NOMO-1 (cell line): ENCODE measurements around the gene AMBRA1.
"Not testable (repeated sequence)": the region's sequence is repeated elsewhere in the genome, so short reads cannot be mapped to it uniquely, and the experiment has no call there.

Experiments
- DNase-seq, 2 experiments: peaks; one replicate each; lab custom pipeline; 2025; ENCODE audit not compliant: unreplicated experiment in 2 of 2; lab: John Stamatoyannopoulos, UW

Gene AMBRA1

DNA sequence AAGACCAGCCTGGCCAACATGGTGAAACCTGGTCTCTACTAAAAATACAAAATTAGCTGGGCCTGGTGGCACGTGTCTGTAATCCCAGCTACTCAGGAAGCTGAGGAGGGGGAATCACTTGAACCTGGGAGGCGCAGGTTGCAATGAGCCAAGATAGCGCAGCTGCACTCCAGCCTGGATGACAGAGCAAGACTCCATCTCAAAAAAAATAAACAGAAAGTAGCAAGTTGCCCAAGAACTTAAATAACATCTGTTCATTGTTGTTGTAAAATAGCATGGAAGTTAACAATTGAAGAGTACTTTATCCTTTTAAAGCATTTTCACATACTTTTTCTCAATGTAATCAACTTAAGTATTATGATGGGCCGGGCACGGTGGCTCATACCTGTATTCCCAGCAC lies 5.7 kb downstream of the AMBRA1 start:
- DNase-seq = no peak

DNA sequence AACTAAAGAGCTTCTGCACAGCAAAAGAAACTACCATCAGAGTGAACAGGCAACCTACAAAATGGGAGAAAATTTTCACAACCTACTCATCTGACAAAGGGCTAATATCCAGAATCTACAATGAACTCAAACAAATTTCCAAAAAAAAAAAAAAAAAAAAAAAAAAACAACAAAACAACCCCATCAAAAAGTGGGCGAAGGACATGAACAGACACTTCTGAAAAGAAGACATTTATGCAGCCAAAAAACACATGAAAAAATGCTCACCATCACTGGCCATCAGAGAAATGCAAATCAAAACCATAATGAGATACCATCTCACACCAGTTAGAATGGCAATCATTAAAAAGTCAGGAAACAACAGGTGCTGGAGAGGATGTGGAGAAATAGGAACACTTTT lies 10.3 kb downstream of the AMBRA1 start:
- DNase-seq = not testable (repeated sequence)

DNA sequence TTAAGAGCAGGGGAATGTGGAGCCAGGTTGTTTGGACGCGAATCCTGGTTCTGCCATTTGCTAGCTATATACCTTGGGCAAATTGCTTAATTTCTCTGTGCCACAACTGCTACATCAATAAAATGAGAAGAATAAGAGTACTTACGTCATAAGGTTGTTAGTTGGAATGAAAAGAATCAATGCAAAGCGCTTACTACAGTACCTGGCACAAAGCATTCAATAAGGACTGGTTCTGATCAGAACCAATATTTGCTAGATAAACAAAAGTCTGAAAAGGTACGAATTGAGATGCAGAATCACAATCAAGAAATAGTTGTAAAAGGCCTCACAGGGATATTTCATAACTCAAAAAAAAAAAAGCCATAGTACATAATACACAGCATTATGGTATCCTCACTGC lies 11.2 kb downstream of the AMBRA1 start:
- no peak for DNase-seq

DNA sequence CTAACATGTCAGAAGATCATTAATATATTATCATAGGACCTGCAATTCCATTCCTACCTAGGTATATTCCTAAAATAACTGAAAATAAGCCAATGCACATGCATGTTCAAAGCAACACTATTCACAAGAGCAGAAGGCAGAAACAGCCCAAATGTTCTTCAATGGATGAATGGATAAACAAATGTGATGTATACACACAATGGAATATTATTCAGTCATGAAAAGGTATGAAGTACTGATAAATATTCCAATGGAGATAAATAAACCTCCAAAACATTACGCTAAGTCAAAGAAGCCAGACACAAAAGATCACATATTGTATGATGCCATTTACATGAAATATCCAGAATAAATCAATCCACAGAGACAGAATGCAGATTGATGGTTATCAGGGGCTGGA lies 16.8 kb downstream of the AMBRA1 start:
- DNase-seq = no peak

DNA sequence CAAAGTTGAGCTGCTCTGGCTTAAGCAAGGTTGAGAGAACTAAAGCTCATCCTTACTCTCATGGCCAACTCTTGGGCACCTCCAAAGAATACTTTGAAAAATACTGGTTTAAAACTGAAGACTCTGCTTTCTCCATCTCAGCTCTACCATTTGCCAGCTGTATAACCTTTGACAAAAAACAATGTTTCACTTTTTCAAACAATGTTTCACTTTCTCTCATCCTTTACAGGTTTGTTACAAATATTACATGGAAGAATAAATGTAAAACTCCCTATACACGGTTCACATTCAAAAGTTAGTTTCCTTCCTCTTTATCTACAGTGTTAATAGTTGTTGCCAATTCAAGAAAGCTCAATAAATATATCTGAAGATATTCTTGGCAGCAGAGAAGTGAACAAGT lies 19.2 kb downstream of the AMBRA1 start:
- no peak for DNase-seq

DNA sequence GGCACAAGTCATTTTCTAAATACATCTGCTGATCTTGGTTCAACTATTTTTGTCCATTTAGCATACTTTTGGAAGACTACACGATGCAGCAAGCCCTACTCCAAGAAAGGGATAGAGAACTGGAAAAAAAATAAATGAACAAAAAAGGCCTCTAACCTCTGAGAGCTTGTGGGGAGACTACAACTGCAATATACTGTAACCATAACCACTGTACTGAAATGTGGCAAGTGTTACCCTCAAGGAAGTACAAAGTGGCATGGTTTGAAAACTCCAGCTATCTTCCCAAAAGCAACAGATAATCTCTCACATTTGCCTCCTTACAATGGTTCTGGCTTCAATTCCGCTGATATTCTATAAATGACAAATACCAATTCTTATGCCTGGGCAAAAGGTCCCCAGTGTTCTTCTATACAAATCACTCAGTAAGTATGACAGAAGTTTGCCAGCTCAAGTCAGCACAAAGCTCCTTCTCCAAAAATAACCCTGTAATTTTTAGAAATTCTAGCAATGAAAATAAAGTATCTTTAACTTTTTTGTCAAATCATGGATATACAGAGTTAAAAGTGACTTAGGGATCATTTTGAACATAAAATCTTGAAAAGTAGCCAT lies 22.9 kb downstream of the AMBRA1 start:
- DNase-seq = no peak

DNA sequence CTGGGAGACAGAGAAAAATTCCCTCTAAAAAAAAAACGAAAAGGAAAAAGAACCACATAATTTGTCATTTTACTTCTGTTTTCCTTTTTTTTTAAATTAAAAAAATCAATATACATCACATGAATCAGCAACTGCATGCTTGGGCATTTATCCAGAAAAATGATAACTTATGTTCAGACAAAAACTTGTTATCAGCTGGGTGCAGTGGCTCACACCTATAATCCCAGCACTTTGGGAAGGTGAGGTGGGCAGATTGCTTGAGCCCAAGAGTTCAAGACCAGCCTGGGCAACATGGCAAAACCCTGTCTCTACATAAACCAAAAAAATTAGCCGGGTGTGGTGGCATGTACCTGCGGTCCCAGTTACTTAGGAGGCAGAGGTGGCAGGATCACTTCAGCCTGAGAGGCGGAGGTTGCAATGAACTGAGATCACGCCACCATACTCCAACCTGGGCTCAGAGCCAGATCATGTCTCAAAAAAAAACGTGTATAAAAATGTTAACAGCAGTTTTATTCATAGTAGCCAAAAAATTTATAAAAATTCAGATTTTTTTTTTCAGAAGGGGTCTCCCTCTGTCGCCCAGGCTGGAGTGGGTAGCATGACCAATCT lies 28.5 kb downstream of the AMBRA1 start:
- DNase-seq = no peak

DNA sequence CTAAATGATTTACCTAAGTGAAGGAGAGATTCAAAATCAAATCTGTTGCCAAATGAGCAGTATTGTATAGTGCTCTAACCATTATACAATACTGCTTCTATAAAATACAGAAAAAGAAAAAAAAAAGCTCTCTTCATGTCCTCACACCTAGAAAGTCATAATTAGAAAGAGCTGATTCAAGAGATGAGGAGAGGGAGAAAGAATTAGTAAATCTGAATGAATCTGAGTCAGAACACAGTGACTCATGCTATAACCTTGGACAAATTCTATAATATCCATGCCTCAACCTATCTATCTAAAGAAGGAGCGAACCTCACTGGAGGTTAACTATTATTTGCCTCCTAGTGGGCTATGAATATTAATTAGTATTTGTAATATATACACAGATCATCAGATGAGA lies 29.4 kb downstream of the AMBRA1 start:
- DNase-seq = no peak

DNA sequence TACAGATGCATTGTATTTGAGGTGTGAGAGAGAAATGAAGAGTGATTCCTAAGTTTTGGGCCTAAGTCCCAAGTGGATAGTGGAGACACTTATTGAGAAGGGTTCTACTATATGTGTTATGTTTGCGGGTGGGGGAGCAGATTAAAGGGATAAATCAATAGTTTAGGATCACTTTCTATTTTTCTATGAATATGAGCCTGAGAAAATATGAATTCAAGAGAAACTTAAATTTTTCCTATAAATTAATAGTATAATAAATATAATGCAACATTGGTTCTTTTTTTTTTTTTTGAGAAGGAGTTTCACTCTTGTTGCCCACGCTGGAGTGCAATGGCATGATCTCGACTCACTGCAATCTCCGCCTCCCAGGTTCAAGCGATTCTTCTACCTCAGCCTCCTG lies 31.3 kb downstream of the AMBRA1 start:
- no peak for DNase-seq

DNA sequence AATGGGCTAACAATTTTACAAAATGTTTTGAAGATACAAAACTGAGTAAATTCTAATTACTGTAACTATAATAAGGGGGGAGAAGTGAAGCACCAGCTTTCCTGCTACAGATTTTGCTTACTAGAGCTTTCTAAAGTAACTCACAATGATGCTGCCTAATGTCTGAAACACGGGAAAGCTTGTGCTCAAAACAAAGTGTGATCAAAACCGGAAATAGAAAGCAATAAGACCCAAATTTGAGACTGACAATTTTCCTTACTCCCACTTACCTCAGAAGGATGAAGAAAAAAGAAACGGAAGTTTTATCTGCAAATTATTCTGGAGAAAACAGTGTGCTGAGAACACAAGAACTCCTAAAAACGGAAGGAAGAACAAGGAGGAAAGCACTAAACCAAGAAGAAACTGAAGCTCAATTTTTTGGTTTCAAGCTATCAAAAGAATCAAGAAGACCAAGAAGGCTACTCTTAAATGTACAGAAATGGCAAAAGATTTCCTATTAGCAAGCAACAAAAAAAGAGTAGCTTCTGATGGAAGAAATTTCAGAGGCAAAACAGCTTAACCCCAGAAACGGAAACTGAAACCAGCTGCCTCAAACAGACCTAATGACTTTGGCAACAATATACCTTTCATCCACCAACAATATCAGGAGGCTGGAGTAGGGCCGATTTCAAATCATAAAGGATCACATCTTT lies 33.4 kb downstream of the AMBRA1 start:
- peak in 1 of 2 experiments; percentile 45 for DNase-seq

DNA sequence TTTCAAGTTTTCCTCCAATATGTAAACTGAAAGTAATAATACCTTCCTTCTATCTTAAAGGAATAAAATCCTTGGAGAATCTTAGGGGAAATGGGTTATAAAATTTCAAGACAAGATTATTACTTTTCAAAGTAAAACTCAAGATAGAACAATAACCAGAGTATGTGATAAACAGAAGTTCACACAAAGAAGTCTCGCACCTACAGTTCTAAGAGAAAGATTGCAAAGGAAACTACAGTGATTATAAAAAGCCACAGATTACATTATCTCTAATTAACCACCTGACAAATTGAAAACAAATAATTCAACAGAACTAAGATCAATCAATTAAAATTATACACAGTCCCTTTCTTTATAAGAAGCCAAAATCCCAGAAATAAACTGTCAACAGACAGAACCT lies 34.0 kb downstream of the AMBRA1 start:
- DNase-seq = no peak

DNA sequence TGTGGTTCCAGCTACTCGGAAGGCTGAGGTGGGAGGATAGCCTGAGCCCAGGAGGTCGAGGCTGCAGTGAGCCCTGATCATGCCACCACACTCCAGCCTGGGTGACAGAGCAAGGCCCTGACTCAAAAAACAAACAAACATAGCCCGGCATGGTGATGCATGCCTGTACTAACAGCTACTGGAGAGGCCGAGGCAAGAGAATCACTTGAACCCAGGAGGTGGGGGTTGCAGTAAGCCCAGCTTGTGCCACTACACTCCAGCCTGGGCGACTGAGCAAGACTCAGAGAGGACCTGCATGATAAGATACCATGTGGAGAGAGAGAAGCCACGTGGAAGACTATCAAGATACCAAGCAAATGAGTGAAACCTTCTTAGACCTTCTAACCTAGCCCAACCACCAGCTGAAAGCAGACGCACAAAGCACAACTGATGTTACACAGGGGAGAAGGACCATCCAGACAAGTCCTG lies 36.1 kb downstream of the AMBRA1 start:
- no peak for DNase-seq

DNA sequence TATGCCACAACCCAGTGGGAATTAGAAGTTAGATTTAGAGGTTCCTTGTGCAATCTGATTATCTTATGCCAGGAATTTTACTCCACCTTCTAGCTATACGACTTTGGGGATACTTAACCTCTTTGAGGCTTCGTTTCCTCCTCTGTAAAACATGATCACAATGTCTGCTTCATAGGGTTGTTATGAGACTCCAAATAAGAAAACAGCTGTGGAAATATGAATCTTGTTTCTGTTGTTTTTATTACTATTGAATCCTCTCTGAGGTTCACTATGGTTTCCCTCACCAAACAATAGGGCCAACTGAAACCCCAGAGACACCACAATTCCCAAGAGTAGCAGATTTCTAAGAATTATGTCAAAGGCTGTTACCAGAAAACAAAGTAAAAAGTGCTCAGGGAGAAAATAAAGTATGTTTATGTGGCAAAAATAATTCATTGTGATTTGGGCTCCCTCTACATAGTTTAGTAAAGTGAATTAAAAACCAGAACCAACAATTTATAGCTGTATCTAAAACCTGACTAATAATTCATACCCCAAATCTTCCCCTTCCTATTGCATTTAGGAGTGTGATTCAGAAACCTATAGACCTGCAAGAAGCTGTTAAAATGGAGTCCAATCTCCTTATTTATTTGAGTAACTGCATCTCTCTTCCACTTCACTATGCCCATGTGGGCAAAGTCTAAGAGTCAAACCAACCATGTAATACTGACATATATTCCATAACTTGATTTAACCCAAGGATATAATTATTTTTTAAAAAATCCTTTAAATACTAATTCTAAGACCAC lies 38.4 kb downstream of the AMBRA1 start:
- DNase-seq = no peak

DNA sequence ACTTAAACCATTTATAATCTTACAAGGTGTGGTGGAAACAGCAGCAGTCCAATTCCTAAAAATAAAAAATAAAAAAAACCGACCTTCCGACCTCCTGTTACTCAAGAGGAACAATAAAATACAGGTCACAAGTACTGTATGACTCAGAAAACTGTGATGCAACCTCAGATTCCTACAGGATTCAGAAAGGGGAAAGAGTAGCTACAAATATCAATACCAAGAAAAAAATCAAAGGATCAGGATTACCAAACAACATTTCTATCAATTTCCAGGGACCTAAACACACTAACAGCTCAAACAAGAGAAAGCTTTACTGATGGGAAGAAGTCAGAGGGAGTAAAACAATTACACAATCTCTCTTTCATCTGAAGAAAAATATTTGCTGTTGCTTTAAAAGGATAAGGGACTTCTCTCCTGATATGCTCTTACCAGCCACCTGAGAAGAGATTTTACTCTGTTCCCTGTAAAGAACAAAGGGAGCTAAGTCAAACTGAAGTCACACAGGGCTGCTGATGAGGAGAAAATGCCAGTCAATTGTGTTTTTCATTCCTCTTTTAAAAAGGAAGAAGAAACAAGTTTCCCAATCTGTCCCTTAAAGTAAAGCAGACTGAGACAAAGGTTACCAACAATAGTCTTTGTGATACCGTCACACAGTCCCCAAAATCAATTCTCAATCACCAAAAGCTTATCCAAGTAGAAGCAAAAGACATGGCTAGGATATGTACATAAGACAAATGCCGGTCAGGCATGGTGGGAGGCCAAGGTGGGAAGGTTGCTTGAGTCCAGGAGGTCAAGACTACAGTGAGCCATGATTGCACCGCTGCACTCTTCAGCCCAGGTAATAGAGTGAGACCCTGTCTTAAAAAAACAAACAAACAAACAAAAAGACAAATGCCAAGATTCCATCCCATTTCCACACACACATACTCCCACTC lies 39.3 kb downstream of the AMBRA1 start:
- peak in 1 of 2 experiments; percentile 70 for DNase-seq

DNA sequence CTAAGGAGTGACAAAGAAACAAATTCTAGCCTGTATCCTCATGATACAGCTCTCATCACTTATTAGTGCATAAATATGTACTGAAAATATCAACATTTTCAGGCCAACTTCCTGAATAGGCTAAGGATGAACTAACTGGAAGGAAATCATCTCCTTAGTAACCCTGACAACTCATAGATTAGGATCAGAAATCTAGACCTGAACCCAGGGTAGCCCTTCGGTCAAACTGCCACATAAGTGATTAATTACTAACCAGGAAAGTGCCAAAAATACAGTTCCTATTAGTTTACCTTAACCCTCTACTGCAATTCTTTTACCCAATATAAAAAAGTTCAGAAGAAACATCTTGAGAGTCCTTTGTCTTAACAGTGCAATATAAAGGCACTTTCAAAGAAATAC lies 40.0 kb downstream of the AMBRA1 start:
- DNase-seq = peak in 1 of 2 experiments; percentile 44

DNA sequence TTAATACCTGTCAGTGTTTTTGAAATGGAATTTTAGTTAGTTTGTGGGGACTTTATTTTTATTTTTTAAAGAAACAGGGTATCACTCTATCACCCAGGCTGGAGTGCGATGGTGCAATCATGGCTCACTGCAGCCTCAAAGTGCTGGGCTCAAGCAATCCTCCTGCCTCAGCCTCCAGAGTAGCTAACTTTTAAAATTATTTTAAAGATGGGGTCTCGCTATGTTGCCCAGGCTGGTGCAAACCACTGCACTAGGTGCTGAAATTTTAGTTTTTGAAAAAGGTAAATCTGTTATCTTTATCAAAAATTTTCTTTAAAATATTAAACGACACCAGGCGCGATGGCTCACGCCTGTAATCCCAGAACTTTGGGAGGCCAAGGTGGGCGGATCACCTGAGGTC lies 42.6 kb downstream of the AMBRA1 start:
- DNase-seq = no peak

DNA sequence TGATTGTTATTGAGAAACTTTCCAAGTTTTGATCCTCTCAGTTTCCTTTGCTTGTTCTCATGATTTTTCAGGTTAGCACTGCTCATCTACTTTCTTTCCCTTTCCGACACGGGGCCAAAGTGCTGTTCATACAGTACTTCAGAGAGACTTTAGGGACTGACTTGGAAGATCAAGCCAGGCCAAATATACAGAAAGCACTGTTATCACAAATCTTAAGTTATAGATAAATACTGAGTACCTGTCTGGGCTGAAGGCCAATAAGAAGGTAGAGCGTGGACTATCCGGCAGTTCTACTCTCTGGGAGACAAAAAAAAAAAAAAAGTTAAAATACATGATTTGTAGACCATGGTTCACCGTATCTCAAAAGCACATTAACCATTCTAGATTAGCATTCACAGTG lies 46.2 kb downstream of the AMBRA1 start:
- DNase-seq = no peak

DNA sequence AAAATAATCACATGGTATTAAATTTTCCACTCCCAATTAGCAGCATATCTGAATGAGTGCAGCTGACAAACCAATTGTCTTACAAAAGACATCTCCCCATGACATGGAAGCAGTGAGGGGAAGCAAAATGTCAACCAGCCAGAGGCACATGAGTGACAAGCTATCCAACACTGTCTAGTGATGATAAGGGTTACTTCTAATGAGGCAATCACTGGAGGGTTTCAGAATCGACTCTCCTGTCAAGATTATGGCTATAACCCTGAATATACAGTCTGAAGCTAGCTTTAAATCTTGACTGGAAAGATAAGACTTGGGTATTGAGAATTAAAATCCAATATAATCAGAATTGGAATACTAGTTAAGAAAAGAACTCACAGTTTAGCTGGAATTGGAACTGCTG lies 50.3 kb downstream of the AMBRA1 start:
- DNase-seq = no peak

DNA sequence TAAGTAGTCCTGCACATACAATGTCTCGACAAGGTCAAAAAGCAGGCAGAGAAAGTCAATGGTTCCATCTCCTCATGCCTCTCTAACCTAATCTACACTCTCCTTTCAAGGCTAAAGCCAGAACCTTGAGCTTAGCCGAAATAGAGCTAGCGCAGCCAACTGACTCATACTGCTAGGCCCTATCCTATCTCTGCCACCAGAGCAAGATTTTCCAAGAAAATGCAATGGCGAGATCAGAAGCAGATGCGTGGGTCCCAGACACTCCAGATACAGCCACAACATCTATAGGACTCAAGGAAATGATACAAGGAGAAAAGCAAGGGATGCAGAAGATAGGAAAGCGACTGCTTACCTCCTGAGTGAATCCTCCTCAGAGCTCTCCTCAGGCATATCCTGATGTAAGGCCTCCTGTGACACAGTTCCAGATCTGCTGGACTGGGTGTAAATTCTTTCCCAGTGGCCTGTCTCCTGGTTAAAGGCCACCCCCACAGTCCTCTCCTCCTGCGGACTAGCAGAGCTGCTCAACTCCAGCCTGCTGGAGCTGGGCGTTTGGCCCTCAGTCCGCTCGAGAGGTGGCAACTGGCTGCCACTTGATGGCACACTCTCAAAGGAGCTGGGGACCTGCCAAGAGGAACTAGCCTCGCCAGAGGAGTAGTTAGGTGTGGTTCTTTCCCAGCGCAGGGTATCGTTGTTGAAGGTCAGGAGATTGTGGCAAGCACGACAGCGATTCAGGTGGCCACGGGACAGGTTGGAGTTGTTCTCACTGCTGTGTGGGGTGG lies 52.0 kb downstream of the AMBRA1 start:
- DNase-seq = no peak

DNA sequence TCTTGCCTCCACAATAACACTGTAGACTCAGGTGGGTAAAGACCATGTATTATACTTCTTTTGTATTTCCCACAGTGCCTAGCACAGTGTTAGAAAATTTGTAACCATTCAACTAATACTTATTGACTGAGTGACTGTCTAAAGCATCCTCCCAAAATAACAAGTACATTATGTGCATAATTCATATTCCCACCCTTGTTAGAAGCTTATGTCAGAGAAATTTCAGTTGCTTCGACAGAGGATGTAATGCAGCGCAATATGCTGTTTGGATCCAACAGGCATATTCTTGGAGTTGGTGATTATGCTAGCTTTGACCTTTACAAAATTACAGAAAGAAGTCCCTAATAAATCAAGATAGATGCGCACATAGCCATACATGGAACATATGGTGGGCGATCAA lies 53.0 kb downstream of the AMBRA1 start:
- no peak for DNase-seq
